ENCODE data around the gene BCDIN3D.
"Not testable (repeated sequence)": the region's sequence is repeated elsewhere in the genome, so short reads cannot be mapped to it uniquely, and the experiment has no call there.

Gene BCDIN3D, protein sequence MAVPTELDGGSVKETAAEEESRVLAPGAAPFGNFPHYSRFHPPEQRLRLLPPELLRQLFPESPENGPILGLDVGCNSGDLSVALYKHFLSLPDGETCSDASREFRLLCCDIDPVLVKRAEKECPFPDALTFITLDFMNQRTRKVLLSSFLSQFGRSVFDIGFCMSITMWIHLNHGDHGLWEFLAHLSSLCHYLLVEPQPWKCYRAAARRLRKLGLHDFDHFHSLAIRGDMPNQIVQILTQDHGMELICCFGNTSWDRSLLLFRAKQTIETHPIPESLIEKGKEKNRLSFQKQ

GRCh38 chr12:49842519-49843352 is at the start of gene BCDIN3D:
Gene BCDIN3D (minus strand): TSS chr12:49843106. CDS start chr12:49843087, 19 bp downstream.
- DNase-seq, result peak; percentile 95

DNA sequence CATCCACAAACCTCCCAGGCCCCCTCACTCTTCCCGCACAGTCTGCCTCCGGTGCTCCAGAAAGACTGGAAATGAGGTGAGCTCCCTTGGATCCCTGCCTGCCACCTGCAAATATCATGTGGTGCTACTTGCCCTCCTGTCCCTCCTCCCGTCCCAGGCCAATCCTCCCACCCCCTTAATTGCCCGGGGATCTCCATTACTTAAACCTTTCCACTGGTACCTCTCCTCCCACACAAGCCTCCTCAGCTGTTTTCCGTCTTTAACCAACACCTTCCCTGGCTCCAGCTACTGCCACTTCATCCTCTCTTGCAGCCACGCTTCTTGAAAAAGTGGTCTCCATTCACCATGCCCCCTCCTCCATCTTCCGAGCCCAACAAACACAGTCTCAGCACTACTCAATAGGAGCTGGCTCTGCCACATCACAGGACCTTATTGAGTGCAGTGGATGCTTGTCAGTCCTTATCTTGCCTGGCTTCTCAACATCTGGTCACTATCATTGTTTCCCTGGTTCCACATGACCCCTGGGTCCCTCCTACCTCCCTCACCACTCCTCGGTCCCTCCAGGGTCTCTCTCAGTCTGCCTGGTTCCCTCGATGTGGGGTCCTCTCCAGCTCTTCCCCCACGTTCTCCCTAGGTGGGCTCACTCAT is 49.3 kb upstream of the BCDIN3D start:
- no peak for DNase-seq

DNA sequence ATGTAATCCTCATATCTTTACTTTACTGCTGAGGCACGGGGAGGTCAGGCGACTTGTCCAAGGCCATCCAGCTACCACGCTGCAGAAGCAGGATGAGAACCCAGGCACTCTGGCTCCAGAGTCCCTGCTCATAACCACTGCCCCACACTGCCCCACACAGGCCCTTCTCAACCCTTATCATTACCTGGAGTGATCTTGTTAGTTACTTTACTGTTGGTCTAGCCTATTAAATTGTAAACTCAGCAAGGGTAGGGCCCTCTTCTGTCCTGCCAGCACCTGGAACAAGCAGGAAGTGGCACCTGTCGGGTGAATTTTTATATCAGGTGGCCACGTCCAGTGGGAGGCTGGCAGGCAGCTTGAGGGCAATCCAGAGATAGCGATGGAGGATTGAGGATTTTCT is 48.6 kb upstream of the BCDIN3D start:
- DNase-seq, result no peak

DNA sequence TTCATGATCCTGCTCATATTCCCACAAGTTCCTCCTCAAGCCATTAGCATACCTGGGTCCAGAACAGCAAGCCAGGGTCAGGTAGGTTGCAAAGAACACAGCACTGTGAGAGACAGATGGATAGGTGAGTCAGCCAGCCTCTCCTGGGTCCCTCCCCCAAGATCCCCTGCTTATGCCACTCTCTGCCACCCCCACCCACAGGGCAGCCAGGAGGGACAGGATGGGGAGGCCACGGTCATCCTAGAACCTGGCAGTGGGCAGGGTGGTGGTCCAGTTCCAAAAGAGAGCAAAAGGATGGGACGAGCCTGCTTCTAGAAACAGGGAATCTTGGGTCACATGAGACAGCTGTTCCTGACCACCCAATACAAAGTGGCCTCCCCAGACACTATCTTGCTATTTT is 48.1 kb upstream of the BCDIN3D start:
- no peak for DNase-seq

GRCh38 chr12:49890096-49890461 is 47.2 kb upstream of the BCDIN3D start:
- DNase-seq, result no peak

GRCh38 chr12:49889361-49890095 is 46.6 kb upstream of the BCDIN3D start:
- no peak for DNase-seq

GRCh38 chr12:49888461-49889151 is 45.7 kb upstream of the BCDIN3D start:
- no peak for DNase-seq

DNA sequence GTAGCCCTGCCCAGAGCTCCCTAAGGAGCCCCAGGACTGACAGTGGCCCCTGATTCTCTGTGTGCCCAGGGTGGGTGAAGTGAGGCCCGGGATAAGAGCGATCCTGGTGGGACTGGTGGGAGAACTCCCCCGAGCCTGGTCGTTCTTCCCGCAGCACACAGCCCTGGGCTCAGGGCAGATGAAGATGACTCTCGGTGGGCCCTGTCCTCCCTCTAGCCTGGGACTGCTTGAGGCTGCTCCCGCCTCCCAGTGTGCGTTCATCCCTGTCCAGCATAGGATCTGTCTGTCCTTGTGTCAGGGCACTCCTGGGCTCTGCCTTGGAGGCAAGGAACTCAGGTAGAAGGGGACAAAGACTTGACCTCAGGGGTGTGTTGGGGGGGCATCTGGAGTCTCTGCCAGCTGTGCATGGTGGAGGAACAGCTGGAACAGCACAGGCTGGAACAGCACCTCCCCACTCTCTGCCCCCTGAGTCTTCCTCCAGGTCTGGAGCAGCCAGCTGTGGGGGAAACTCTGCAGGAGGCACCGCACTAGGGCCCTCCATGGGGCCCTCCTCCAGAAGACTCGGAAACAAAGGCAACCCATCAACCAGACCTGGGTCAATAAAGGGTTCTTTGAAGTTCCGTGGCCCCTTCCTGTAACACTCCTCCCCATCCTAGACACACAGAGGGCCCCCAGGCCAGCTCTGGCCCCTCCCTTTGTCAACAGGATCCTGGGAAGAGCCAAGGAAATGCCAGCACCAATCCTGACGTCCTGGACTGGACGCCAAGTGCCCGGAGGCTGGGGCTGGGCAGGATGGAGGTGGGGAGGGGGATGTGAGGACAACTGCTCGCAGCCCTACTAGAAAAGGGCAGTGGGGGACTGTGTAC is 44.9 kb upstream of the BCDIN3D start:
- DNase-seq, result no peak

DNA sequence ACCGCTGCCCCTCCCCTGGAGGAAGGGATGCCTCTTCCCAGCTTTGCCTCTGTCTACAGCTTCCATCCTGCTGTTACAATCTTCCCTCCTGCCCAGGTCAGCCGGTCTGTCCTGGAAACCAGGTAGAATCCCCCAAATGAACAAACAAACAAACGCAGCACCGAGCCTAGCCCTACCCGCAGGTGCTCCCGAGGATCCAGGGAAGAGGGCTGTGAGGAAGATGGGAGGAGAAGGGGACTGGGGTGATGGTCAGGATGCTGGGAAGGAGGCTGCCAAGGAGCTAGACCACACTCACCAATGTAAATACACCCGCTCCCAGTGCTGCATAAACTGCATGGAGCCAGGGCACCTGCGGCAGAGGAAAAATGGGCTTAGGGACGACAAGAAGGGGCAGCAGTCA is 44.2 kb upstream of the BCDIN3D start:
- DNase-seq, result no peak

GRCh38 chr12:49885663-49886461 is 43.0 kb upstream of the BCDIN3D start:
- DNase-seq, result no peak

DNA sequence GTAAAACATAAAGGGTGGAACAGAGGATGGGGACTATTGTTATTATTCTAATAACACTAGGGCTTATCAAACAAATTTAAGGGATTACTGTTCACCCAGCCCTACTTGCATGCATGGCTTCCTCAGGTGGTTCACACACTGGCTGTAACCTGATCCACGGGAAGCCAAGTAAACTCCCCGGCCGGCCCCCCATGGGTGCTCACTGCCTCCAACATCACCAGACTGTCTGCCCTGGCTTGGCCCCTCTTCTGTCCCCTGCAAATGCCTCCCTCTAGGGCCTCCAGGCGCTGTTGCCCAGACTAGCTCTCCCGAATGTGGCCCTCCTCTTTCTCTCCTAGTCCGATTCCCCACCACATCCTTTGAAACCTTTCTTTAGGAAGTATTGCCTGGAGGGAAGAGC is 42.2 kb upstream of the BCDIN3D start:
- DNase-seq, result no peak

DNA sequence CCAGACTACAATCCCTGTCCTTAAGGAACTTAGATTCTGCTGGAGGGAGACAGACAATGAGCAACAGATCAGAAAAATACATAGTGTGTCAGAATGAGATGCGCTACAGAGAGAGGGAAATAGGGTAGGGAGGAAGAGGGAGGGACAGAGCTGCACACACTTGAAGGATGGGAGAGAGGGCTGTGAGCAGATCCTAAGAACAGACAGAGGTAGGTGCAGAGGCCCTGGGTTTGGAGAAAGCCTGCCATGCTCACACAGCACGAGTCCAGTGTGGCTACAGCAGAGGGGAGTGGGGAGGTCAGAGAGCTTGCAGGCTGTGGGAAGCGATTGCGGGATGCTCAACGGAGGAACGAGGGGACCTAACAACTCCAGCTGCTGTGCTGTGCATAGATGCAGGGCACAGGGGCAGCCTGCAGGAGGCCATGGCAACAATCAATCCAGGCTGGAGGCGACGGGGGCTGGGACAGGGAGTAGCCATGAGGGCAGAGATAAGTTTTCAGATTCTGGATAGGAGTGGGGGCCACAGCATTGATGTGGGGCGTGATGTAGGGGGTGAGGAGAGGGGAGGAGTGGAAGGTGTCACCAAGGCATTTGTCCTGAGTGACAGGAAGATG is 40.1 kb upstream of the BCDIN3D start:
- DNase-seq, result no peak

DNA sequence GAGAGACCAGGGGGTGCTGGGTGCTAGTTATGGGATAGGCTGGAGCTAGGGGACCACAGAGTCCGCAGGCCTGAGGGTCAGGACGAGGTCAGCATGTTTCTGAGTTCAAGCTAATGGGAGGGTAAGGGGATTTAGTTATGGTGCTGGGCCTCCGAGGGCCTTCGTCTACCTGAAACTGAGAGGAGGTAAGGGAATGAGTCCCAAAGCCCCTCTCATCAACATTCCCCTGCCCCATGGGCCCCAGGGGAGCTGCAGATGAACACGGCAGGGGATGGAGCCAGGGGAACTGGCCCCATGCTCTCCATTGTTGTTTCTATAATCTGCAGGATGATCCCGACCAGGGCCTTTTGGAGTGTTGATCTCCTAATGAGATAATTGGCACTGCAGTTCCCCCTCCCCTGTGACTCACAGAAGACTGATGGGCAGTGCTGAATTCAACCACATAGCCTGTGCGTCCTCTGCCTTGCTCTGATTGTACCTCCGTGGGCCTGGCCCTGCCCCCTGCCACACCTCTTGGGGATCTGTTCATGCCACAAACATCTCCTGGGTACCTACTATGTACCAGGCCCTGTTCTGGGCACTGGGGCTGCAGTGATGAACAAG is 39.4 kb upstream of the BCDIN3D start:
- no peak for DNase-seq

GRCh38 chr12:49881415-49882247 is 38.7 kb upstream of the BCDIN3D start:
- no peak for DNase-seq

GRCh38 chr12:49880756-49881414 is 38.0 kb upstream of the BCDIN3D start:
- DNase-seq, result no peak

GRCh38 chr12:49879065-49879464 is 36.2 kb upstream of the BCDIN3D start:
- DNase-seq, result not testable (repeated sequence)

DNA sequence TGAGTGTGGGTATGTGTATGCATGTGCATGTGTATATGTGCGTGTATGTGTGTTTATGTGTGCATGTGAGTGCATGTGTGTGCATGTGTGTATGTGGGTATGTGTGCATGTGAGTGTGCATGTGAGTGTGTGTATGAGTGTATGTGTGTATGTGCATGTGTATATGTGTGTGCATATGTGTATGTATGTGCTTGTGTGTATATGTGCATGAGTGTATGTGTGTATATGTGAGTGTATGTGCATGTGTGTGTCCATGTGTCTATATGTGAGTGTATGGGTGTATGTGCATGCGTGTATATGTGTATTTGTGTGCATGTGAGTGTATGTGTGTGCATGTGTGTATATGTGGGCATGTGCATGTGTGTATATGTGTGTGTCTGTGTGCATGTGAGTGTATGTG is 35.1 kb upstream of the BCDIN3D start:
- no peak for DNase-seq

DNA sequence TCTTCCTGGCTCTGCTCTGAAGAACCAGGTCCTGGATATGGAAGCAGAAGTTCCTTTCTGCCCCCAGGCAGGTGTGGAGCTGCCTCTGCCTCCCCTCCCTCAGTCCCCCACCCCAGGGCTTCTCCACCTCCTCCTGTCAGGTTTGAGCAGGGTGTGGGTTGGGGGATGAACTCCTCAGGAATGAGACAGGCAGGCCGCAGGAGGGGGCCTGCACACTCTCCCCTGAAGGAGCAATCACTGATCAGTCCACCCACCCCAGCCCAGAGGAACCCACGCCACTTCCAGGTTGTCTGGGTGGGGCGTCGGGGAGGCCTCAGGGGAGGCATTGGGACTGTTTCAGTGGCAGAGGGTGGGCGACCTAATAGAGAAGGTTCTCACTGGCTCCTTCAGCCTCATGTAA is 34.2 kb upstream of the BCDIN3D start:
- no peak for DNase-seq

All from activated naive CD4-positive, alpha-beta T cell treated with Interleukin-2 at 50 U/mL for 16 hours (primary cell).